ENCODE results near the gene RTN3. TPM values are rescaled to one million over a fixed set of nuclear protein-coding genes. Genes with fewer than 3 reads are reported as not detected.

The RTN3 gene
- total RNA-seq, 1 experiment from 2014 or later = 173 TPM

DNA sequence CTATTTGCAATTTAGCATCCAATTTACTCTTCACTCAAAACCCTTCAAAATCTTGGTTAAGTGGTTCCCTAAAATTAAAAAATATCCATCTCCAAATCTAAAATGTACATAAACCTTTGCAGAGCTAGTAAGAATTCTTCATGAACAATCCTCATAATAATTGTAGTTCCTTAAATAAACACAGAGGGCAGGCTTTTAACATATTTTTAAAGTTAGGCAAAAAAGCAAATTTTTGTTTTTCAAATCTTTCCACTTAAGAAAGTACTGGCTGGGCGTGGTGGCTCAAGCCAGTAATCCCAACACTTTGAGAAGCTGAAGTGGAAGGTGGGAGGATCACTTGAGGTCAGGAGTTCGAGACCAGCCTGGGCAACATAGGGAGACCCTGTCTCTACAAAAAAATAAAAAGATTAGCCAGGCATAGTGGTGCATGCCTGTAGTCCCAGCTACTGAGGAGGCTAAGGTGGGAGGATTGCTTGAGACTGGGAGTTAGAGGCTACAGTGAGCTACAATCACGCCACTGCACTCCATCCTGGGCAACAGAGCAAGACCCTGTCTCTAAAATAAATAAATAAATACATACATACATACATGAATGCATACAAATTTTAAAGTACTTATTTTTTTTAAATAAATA lies 42.0 kb upstream of the RTN3 start:
- H3K27me3 ChIP-seq (ENCODE audit: insufficient read depth, low read length) = no peaks in the 10 kb centered on the region
- no peak overlapping the region for H2BK120ac ChIP-seq (ENCODE audit: low read depth, low read length, poor library complexity, severe bottlenecking)
- no peaks in the 10 kb centered on the region for H3K9me3 ChIP-seq (ENCODE audit: control insufficient read depth, low read depth, low read length)
- H3K4me2 ChIP-seq (ENCODE audit: insufficient read depth, insufficient read length, low read length) = no peak overlapping the region
- no peak overlapping the region for H2BK12ac ChIP-seq (ENCODE audit: insufficient read length, low read depth, low read length)
- H4K8ac ChIP-seq (replicated peaks; ENCODE audit: insufficient read length, low read depth, low read length) = no peak overlapping the region
- no peak overlapping the region for H3K4ac ChIP-seq (ENCODE audit: low read depth, low read length)
- peaks cover 3% of the 10 kb centered on the region in 2 experiments for H3K4me1 Mint-ChIP-seq
- H3K14ac ChIP-seq (ENCODE audit: insufficient read depth, low read length) = no peak overlapping the region
- DNase-seq = no peak
- H3K36me3 Mint-ChIP-seq (ENCODE audit: insufficient read depth in 1 of 3, low read depth in 3 of 3) = peaks cover 19 to 53% (median 44%) of the 10 kb centered on the region in 3 experiments
- H3K56ac ChIP-seq (ENCODE audit: insufficient read length, low read depth, low read length) = no peak overlapping the region
- H3T11ph ChIP-seq (ENCODE audit: low read length) = no peak overlapping the region
- no peaks in the 10 kb centered on the region for H3K79me1 ChIP-seq (ENCODE audit: insufficient read depth, low read depth, low read length, poor library complexity, severe bottlenecking)
- no peaks in the 10 kb centered on the region for H3K9me3 Mint-ChIP-seq
- no peak overlapping the region for H3K18ac ChIP-seq (ENCODE audit: insufficient read length, low read depth, low read length)
- no peak overlapping the region for H4K5ac ChIP-seq (ENCODE audit: insufficient read length, low read depth, low read length)
- no peak overlapping the region for H3K9ac ChIP-seq (ENCODE audit: extremely low read depth, insufficient read length, low read length)
- peaks cover 2% of the 10 kb centered on the region; the same call in 1 of the 2 replicates for H3K4me1 ChIP-seq (ENCODE audit: insufficient read depth, low read length)
- no peak overlapping the region for H3K27ac Mint-ChIP-seq
- no CpG with 5 or more reads among the region's 3 CpGs for WGBS (ENCODE audit: extremely low coverage, insufficient read length, low lambda C conversion rate)
- no peak overlapping the region for H2BK20ac ChIP-seq (ENCODE audit: low read depth, low read length, poor library complexity, severe bottlenecking)
- H3K4me3 Mint-ChIP-seq = no peak overlapping the region
- H2AFZ ChIP-seq (ENCODE audit: low read length) = no peak overlapping the region
- no peak overlapping the region for H3K27ac ChIP-seq (ENCODE audit: insufficient read length, low read depth, low read length)
- H4K91ac ChIP-seq (ENCODE audit: insufficient read length, low read depth, low read length) = no peak overlapping the region
- H3K23me2 ChIP-seq (ENCODE audit: insufficient read length, low read depth, low read length, poor library complexity, severe bottlenecking) = no peaks in the 10 kb centered on the region
- no peaks in the 10 kb centered on the region for H3K79me2 ChIP-seq (ENCODE audit: insufficient read depth, low read length)
- no peak overlapping the region for H2BK15ac ChIP-seq (ENCODE audit: low read depth, low read length)
- no peak overlapping the region for H2BK5ac ChIP-seq (ENCODE audit: insufficient read length, low read length)
- no peaks in the 10 kb centered on the region for H3K27me3 Mint-ChIP-seq (ENCODE audit: low read depth)
- no peak overlapping the region for H2AK5ac ChIP-seq (ENCODE audit: insufficient read length, low read length)
- TF ChIP-seq, protein P1, sequence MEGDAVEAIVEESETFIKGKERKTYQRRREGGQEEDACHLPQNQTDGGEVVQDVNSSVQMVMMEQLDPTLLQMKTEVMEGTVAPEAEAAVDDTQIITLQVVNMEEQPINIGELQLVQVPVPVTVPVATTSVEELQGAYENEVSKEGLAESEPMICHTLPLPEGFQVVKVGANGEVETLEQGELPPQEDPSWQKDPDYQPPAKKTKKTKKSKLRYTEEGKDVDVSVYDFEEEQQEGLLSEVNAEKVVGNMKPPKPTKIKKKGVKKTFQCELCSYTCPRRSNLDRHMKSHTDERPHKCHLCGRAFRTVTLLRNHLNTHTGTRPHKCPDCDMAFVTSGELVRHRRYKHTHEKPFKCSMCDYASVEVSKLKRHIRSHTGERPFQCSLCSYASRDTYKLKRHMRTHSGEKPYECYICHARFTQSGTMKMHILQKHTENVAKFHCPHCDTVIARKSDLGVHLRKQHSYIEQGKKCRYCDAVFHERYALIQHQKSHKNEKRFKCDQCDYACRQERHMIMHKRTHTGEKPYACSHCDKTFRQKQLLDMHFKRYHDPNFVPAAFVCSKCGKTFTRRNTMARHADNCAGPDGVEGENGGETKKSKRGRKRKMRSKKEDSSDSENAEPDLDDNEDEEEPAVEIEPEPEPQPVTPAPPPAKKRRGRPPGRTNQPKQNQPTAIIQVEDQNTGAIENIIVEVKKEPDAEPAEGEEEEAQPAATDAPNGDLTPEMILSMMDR (conservative IDR thresholded peaks at IDR 0.05) = peak; percentile 58
- no peaks in the 10 kb centered on the region for H4K20me1 ChIP-seq (ENCODE audit: control insufficient read depth, insufficient read depth, insufficient read length)
- no peak overlapping the region for H3K23ac ChIP-seq (ENCODE audit: insufficient read length, low read depth, low read length)
